Measurements from ENCODE around the gene ACTG1. TPM values are rescaled to one million over a fixed set of nuclear protein-coding genes. Genes with fewer than 3 reads are reported as not detected.

ACTG1 gene
- total RNA-seq, 1 experiment from 2014 or later = 4,160 TPM

- Mint-ChIP-seq H3K27ac (no peak overlapping the region), H3K36me3 (ENCODE audit: insufficient read depth in 1 of 3, low read depth in 3 of 3) (peaks cover 18 to 57% (median 42%) of the 10 kb centered on the region in 3 experiments; a peak in 6 of 7 replicates), H3K27me3 (ENCODE audit: low read depth) (no peaks in the 10 kb centered on the region), H3K9me3 (no peaks in the 10 kb centered on the region; a peak in 1 of 5 replicates), H3K4me3 (peak overlapping the region; percentile 27 to 60; a peak in 3 of 5 replicates), H3K4me1 (peaks cover 15 to 16% of the 10 kb centered on the region in 2 experiments)
- H2BK5ac ChIP-seq (ENCODE audit: insufficient read length, low read length) = no peak overlapping the region
- no peak overlapping the region for H2AK5ac ChIP-seq (ENCODE audit: insufficient read length, low read length)
- no peak for TF ChIP-seq CTCF (conservative IDR thresholded peaks at IDR 0.05)
- WGBS (ENCODE audit: extremely low coverage, insufficient read length, low lambda C conversion rate) = no CpG with 5 or more reads among the region's 16 CpGs
- no peak overlapping the region for H3K14ac ChIP-seq (ENCODE audit: insufficient read depth, low read length)
- H3K23ac ChIP-seq (ENCODE audit: insufficient read length, low read depth, low read length) = no peak overlapping the region
- no peak overlapping the region for H3K18ac ChIP-seq (ENCODE audit: insufficient read length, low read depth, low read length)
- no peak overlapping the region for H3T11ph ChIP-seq (ENCODE audit: low read length)
- no peaks in the 10 kb centered on the region for H3K27me3 ChIP-seq (ENCODE audit: insufficient read depth, low read length)
- no peak overlapping the region for H4K5ac ChIP-seq (ENCODE audit: insufficient read length, low read depth, low read length)
- H3K27ac ChIP-seq (ENCODE audit: insufficient read length, low read depth, low read length) = no peak overlapping the region
- no peaks in the 10 kb centered on the region for H3K9me3 ChIP-seq (ENCODE audit: control insufficient read depth, low read depth, low read length)
- no peak overlapping the region for H2AFZ ChIP-seq (ENCODE audit: low read length)
- H3K4ac ChIP-seq (ENCODE audit: low read depth, low read length) = no peak overlapping the region
- H2BK20ac ChIP-seq (ENCODE audit: low read depth, low read length, poor library complexity, severe bottlenecking) = no peak overlapping the region
- peaks cover 5% of the 10 kb centered on the region for H3K79me1 ChIP-seq (ENCODE audit: insufficient read depth, low read depth, low read length, poor library complexity, severe bottlenecking)
- no peak overlapping the region for H2BK12ac ChIP-seq (ENCODE audit: insufficient read length, low read depth, low read length)
- no peak overlapping the region for H4K8ac ChIP-seq (replicated peaks; ENCODE audit: insufficient read length, low read depth, low read length)
- no peak overlapping the region for H3K56ac ChIP-seq (ENCODE audit: insufficient read length, low read depth, low read length)
- no peak for DNase-seq
- peaks cover 2% of the 10 kb centered on the region; the same call in 1 of the 2 replicates for H3K79me2 ChIP-seq (ENCODE audit: insufficient read depth, low read length)
- peaks cover 10% of the 10 kb centered on the region for H3K23me2 ChIP-seq (ENCODE audit: insufficient read length, low read depth, low read length, poor library complexity, severe bottlenecking)
- H2BK15ac ChIP-seq (ENCODE audit: low read depth, low read length) = no peak overlapping the region
- no peak overlapping the region for H4K91ac ChIP-seq (ENCODE audit: insufficient read length, low read depth, low read length)
- no peak overlapping the region for H2BK120ac ChIP-seq (ENCODE audit: low read depth, low read length, poor library complexity, severe bottlenecking)
- no peak overlapping the region for H3K9ac ChIP-seq (ENCODE audit: extremely low read depth, insufficient read length, low read length)
- peaks cover 3% of the 10 kb centered on the region; the same call in 1 of the 2 replicates for H3K4me1 ChIP-seq (ENCODE audit: insufficient read depth, low read length)
- H4K20me1 ChIP-seq (ENCODE audit: control insufficient read depth, insufficient read depth, insufficient read length) = no peaks in the 10 kb centered on the region
- H3K4me2 ChIP-seq (ENCODE audit: insufficient read depth, insufficient read length, low read length) = no peak overlapping the region
These were observed 36.5 kb upstream of the ACTG1 start for GRCh38 chr17:81549031-81549557.

Data from H9 (cell line).